Kasumi-1 (cell line): ENCODE results near the gene FAM24B.
"Not testable (repeated sequence)": the region's sequence is repeated elsewhere in the genome, so short reads cannot be mapped to it uniquely, and the experiment has no call there.

Experiments used
- DNase-seq, 2 experiments: peaks; one replicate each; lab custom pipeline; 2025; lab: John Stamatoyannopoulos, UW

FAM24B gene

GRCh38 chr10:122858042-122858441 is 21.3 kb downstream of the FAM24B start:
- not testable (repeated sequence) for DNase-seq

- no peak for DNase-seq
Measured at GRCh38 chr10:122856902-122857301, 22.5 kb downstream of the FAM24B start.

GRCh38 chr10:122855745-122856144 is 23.6 kb downstream of the FAM24B start:
- DNase-seq: no peak

- no peak for DNase-seq
Measured at GRCh38 chr10:122854648-122855047, 24.7 kb downstream of the FAM24B start.

- no peak for DNase-seq
Measured at GRCh38 chr10:122853665-122854313, 25.6 kb downstream of the FAM24B start.

- DNase-seq: no peak
Measured at GRCh38 chr10:122852261-122852660, 27.1 kb downstream of the FAM24B start.

- no peak for DNase-seq
Measured at GRCh38 chr10:122850705-122851640, 28.4 kb downstream of the FAM24B start.

GRCh38 chr10:122849900-122850605 is 29.3 kb downstream of the FAM24B start:
- DNase-seq: no peak

GRCh38 chr10:122849090-122849489 is 30.3 kb downstream of the FAM24B start:
- DNase-seq: no peak

- DNase-seq: peak; percentile 80 to 82
Measured at GRCh38 chr10:122847782-122848604, 31.4 kb downstream of the FAM24B start.

- no peak for DNase-seq
Measured at GRCh38 chr10:122845783-122846332, 33.5 kb downstream of the FAM24B start, which contains the start of gene CUZD1. Gene CUZD1, minus strand, starts transcription at chr10:122845857. Its CDS starts 14 bp downstream, at chr10:122845843.

- no peak for DNase-seq
Measured at GRCh38 chr10:122844146-122844545, 35.2 kb downstream of the FAM24B start.

- no peak for DNase-seq
Measured at GRCh38 chr10:122841569-122841968, 37.8 kb downstream of the FAM24B start.

GRCh38 chr10:122839505-122839904 is 39.9 kb downstream of the FAM24B start:
- no peak for DNase-seq

- no peak for DNase-seq
Measured at GRCh38 chr10:122838880-122839279, 40.5 kb downstream of the FAM24B start.

GRCh38 chr10:122835908-122836307 is 43.5 kb downstream of the FAM24B start:
- no peak for DNase-seq

- DNase-seq: no peak
Measured at GRCh38 chr10:122830965-122831353, 48.4 kb downstream of the FAM24B start.

- no peak for DNase-seq
Measured at GRCh38 chr10:122830273-122830964, 49.0 kb downstream of the FAM24B start.

- DNase-seq: no peak
Measured at GRCh38 chr10:122829454-122829853, 49.9 kb downstream of the FAM24B start.

GRCh38 chr10:122828716-122829255 is 50.6 kb downstream of the FAM24B start:
- DNase-seq: no peak
